SIG-M5 (cell line): ENCODE measurements around the gene KRTAP9-2.
"Not testable (repeated sequence)": the region's sequence is repeated elsewhere in the genome, so short reads cannot be mapped to it uniquely, and the experiment has no call there.

ENCODE experiments used
- DNase-seq: peaks from one replicate; lab custom pipeline; 2025; lab: John Stamatoyannopoulos, UW

KRTAP9-2 gene

DNA sequence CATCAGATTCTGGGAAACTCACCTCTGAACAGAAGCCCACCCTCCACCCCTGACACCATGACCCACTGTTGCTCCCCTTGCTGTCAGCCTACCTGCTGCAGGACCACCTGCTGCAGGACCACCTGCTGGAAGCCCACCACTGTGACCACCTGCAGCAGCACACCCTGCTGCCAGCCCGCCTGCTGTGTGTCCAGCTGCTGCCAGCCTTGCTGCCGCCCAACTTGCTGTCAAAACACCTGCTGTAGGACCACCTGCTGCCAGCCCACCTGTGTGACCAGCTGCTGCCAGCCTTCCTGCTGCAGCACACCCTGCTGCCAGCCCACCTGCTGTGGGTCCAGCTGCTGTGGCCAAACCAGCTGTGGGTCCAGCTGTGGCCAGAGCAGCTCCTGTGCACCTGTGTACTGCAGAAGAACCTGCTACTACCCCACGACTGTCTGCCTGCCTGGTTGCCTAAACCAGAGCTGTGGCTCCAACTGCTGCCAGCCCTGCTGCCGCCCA is at the start of gene KRTAP9-2:
KRTAP9-2 (plus strand) TSS at position 51 of the 498 bp plus-strand sequence; CDS start at position 58, 7 bp downstream.
- DNase-seq: not testable (repeated sequence)

GRCh38 chr17:41176744-41177387 is 49.6 kb upstream of the KRTAP9-2 start:
- DNase-seq: no peak

DNA sequence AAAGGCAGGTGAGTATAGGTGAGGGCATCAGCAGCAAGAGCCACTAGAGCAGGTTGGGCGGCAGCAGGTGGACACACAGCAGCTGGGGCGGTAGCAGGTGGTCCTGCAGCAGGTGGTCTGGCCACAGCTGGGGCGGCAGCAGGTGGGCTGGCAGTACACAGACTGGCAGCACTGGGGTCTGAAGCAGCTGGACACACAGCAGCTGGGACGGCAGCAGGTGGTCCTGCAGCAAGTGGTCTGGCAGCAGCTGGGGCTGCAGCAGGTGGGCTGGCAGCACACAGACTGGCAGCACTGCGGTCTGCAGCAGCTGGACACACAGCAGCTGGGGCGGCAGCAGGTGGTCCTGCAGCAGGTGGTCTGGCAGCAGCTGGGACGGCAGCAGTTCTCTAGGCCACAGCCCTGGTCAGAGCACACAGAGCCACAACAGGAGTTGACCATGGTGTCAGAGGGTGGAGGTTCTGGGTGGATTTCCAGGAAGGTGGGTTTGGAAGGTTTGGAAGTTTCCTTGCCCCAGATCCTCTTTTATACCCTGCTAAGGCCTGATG is 48.6 kb upstream of the KRTAP9-2 start, which contains the start of gene KRTAP4-2:
KRTAP4-2 (minus strand) TSS at position 495 of the 545 bp plus-strand sequence; CDS start at position 438, 57 bp downstream.
- no peak for DNase-seq

GRCh38 chr17:41178341-41178740 is 48.1 kb upstream of the KRTAP9-2 start:
- no peak for DNase-seq

- DNase-seq: no peak
These were observed 47.4 kb upstream of the KRTAP9-2 start for GRCh38 chr17:41178843-41179616.

- no peak for DNase-seq
These were observed 41.9 kb upstream of the KRTAP9-2 start, which contains the start of gene KRTAP4-1 for GRCh38 chr17:41184480-41184961. TSS of gene KRTAP4-1 (minus strand) at chr17:41184911. CDS start at chr17:41184854, 57 bp downstream.

GRCh38 chr17:41185001-41185400 is 41.4 kb upstream of the KRTAP9-2 start:
- no peak for DNase-seq

- no peak for DNase-seq
These were observed 39.6 kb upstream of the KRTAP9-2 start for GRCh38 chr17:41186872-41187271.

DNA sequence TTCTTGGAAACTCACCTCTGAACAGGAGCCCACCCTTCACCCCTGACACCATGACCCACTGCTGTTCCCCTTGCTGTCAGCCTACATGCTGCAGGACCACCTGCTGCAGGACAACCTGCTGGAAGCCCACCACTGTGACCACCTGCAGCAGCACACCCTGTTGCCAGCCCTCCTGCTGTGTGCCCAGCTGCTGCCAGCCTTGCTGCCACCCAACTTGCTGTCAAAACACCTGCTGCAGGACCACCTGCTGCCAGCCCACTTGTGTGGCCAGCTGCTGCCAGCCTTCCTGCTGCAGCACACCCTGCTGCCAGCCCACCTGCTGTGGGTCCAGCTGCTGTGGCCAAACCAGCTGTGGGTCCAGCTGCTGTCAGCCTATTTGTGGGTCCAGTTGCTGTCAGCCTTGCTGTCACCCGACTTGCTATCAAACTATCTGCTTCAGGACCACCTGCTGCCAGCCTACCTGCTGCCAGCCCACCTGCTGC is 36.6 kb upstream of the KRTAP9-2 start, which contains the start of gene KRTAP9-1:
KRTAP9-1 (plus strand) TSS at position 51 of the 482 bp plus-strand sequence; CDS start at position 51, 0 bp downstream.
- DNase-seq: not testable (repeated sequence)

GRCh38 chr17:41190328-41190727 is 36.1 kb upstream of the KRTAP9-2 start:
- no peak for DNase-seq

- no peak for DNase-seq
These were observed 30.4 kb upstream of the KRTAP9-2 start for GRCh38 chr17:41196068-41196467.

DNA sequence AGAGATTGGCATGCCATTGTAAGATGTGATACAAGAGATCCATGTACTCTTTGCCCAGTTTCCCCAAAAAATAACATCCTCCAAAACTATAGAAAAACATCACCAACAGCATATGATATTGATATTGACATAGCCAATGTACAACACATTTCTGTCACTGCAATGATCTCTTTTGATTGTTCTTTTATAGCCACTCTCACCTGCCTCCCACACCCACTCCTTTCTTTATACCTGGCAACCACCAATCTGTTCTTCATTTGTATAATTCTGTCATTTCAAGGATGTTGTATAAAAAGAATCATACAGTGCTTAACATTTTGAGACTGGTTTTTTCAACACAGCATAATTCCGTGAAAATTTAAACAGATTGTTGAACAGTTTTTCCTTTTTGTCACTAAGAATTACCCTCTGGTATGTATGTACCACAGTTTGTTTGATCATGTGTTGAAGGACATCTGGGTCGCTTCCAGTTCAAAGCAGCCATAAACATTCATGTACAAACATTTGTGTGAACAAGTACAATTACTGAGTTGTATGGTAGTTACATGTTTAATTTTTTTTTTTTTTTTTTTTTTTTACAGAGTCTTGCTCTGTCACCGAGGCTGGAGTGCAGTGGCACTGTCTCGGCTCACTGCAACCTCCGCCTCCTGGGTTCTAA is 26.9 kb upstream of the KRTAP9-2 start:
- no peak for DNase-seq

DNA sequence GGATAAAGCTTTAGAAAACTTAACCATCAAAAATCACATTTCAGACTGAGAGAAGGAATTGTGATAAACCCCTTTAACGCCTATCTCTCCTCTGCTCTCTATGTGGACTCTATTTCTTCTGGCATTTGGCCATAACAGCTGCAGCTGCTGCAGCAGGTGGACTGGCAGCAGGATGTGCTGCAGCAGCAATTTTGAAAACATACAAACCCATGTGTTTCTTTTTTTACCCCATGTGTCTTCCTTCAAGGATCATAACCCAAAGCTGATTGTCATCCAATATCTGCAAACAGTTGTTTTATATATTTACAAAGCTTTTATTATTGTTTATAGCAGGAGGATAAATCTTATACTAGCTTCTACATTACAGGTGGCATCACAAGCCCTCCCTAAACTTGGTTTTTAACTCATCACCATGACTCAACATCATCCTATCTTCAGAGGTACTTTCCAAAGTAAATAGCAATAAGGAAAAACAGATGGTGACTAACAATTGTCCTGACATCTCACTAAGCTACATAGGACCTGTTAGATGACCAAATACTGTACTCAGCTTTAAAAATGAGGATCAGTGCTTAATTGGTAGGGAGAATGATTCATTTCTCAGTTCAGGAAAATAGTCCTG is 14.5 kb upstream of the KRTAP9-2 start:
- no peak for DNase-seq

DNA sequence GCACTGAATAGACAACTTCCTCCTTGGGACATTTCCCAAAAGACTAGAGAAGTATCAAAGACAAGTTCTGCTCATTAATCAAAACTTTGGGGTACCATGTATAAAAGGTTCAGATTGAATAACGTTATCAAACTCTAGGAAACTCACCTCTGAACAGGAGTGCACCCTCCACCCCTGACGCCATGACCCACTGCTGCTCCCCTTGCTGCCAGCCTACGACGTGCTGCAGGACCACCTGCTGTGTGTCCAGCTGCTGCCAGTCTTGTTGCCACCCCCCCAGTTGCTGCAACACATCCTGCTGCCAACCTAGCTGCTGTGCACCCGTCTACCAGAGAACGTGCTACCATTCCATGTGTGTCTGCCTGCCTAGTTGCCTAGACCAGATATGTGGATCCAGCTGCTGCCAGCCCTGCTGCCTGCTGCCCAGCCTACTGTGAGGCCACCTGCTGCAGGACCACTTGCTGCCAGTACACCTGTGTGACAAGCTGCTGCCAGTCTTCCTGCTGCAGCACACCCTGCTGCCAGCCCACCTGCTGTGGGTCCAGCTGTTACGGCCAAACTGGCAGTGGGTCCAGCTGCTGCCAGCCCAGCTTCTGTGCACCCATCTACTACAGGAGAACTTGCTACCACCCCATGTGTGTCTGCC is 13.8 kb upstream of the KRTAP9-2 start:
- no peak for DNase-seq

DNA sequence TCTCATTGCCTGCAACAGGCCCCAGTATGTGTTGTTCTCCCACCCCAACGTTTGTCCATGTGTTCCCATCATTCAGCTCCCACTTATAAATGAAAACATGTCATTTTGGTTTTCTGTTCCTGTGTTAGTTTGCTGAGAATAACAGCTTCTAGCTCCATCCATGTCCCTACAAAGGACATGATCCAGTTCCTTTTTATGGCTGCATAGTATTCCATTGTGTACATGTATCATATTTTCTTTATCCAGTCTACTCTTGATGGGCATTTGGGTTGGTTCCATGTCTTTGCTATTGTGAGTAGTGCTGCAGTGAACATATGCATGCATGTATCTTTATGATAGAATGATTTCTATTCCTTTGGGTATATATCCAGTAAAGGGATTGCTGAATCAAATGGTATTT is 10.8 kb upstream of the KRTAP9-2 start:
- DNase-seq: no peak

DNA sequence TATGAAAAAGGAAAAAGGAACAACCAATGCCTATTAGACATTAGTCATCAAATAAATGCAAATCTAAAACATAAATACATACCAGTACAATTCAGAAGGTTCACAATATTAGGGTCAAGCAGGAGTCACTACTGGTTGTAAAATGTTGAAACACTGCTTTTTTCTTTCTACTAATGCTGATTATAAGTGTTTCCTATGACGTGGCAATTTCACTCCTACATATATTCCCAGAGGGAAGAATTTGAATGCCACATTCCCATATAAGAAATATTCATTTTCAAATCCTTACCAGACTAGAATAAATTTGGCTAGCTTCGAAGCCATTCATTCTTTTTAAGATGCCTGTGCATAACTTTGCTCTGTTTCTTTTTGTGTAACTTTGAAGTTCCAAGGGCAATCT is 2.6 kb upstream of the KRTAP9-2 start:
- no peak for DNase-seq

GRCh38 chr17:41226051-41226450 is 397 bp upstream of the KRTAP9-2 start:
- no peak for DNase-seq

DNA sequence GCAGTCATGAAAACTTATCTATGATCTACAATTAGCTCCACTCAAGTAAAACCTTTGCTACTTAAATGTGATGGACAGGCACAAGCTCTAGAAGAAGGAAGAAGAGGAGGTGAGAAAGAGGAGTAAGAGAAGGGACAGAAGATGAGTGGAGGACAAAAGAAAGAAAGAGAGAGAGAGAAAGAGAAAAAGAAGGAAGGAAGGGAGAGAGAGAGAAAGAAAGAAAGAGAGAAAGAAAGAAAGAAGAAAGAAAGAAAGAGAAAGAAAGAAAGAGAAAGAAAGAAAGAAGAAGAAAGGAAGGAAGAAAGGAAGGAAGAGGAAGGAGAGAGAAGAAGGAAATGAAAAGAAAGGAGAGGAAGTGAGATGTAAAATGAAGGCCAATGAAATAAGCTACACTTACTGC is 3.6 kb downstream of the KRTAP9-2 start:
- no peak for DNase-seq

DNA sequence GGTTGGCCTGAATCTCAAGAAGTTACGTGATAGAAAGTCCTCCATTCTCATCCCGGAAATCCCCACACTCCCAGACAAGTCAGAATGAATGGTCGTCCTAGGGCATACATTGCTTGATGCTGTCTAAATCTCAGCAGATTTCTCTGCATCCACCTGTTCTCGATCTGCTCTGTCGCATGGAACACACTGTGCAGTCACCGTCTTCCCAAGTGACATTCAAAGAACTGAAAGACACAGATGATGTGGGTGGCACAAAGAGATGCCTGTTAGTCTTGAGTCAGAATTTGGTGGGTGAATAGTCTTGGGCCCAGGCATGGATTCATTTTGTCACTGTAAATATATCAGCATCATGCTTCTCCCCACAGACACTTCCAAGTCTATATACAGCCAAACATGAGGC is 5.3 kb downstream of the KRTAP9-2 start:
- no peak for DNase-seq

DNA sequence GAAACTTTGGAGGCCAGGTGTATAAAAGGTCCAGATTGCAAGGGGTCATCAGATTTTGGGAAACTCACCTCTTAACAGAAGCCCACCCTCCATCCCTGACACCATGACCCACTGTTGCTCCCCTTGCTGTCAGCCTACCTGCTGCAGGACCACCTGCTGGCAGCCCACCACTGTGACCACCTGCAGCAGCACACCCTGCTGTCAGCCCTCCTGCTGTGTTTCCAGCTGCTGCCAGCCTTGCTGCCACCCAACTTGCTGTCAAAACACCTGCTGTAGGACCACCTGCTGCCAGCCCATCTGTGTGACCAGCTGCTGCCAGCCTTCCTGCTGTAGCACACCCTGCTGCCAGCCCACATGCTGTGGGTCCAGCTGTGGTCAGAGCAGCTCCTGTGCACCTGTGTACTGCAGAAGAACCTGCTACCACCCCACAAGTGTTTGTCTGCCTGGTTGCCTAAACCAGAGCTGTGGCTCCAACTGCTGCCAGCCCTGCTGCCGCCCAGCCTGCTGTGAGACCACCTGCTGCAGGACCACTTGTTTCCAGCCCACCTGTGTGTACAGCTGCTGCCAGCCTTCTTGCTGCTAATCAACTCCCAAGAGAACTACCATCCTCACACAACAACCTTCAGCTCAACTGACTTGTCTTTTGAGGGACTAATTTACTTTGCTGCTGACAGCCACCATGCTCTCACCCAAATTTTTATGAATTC is 6.1 kb downstream of the KRTAP9-2 start, which contains the start of gene KRTAP9-3:
KRTAP9-3 (plus strand) TSS at position 51 of the 707 bp plus-strand sequence; CDS start at position 104, 53 bp downstream.
- DNase-seq: not testable (repeated sequence)
